Fibroblast of the aortic adventitia (primary cell): ENCODE data around the gene DPH6. TPM values are rescaled to one million over a fixed set of nuclear protein-coding genes. Genes with fewer than 3 reads are reported as not detected.

Experiments
- DNase-seq: peaks from one replicate; pipeline ENCODE4 v3.0.0-alpha.2; 2010; ENCODE audit warnings: low read depth
- H3K4me3 ChIP-seq: 2 replicates; pipeline ENCODE4 v1.5.1; 2011; ENCODE audit warnings: low read depth, mild to moderate bottlenecking, control low read depth, low read length, moderate library complexity
- total RNA-seq: library from RNA; depleted of rRNA; stranded (reverse); fragments of >200 nt; gene quantifications from 2 replicates; pipeline ENCODE4 v1.2.3, GENCODE V29; 2012; ENCODE audit warnings: low replicate concordance
- TF ChIP-seq, protein P1 (sequence below): IDR thresholded peaks from 2 replicates; pipeline ENCODE4 v1.5.1; 2011; ENCODE audit warnings: mild to moderate bottlenecking, low read length, control low read depth, inconsistent platforms; ENCODE audit not compliant: insufficient read depth

The DPH6 gene
- total RNA-seq, 1 donor, result 23.3 TPM

DNA sequence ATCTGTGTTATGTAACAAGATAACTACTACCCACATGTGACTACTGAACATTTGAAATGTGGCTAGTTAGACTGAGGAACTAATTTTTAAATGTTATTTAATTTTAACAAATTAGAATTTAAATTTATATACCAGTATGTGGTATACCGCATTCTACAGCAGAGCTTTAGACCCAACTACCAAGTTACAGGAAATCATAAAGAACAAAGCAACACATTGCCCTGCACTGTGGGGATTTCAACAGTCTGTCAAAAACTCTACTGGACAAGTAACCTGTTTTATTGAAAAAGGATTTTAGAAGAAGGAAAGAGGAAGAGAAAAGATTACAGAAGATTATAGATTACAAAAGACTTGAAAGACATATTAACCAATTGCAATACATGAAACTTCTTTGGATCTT is 64.9 kb downstream of the DPH6 start:
- DNase-seq, result no peak
- TF ChIP-seq, protein P1, sequence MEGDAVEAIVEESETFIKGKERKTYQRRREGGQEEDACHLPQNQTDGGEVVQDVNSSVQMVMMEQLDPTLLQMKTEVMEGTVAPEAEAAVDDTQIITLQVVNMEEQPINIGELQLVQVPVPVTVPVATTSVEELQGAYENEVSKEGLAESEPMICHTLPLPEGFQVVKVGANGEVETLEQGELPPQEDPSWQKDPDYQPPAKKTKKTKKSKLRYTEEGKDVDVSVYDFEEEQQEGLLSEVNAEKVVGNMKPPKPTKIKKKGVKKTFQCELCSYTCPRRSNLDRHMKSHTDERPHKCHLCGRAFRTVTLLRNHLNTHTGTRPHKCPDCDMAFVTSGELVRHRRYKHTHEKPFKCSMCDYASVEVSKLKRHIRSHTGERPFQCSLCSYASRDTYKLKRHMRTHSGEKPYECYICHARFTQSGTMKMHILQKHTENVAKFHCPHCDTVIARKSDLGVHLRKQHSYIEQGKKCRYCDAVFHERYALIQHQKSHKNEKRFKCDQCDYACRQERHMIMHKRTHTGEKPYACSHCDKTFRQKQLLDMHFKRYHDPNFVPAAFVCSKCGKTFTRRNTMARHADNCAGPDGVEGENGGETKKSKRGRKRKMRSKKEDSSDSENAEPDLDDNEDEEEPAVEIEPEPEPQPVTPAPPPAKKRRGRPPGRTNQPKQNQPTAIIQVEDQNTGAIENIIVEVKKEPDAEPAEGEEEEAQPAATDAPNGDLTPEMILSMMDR, result no peak

DNA sequence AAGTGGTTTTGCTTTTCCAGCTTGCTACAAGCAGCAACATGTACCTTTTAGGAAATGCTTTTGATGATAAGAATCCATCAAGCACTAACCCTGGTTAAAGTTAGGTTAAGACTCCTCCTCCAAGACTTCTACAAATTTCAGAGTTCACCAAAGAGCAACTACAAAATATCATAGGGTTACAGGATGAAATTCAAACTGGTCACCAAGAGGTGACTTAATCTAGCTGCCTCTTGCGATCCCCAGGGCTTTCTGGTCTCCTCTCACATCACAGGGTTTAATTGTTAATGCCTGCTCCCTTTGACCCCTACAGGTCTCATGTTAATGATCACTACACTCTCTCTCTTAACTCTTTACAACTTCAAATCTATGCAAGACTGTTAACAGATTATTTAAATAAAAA is 66.5 kb downstream of the DPH6 start:
- DNase-seq, result no peak

More for the DNA sequence above, 64.9 kb downstream of the DPH6 start:
- no peak overlapping the region for H3K4me3 ChIP-seq

DNA sequence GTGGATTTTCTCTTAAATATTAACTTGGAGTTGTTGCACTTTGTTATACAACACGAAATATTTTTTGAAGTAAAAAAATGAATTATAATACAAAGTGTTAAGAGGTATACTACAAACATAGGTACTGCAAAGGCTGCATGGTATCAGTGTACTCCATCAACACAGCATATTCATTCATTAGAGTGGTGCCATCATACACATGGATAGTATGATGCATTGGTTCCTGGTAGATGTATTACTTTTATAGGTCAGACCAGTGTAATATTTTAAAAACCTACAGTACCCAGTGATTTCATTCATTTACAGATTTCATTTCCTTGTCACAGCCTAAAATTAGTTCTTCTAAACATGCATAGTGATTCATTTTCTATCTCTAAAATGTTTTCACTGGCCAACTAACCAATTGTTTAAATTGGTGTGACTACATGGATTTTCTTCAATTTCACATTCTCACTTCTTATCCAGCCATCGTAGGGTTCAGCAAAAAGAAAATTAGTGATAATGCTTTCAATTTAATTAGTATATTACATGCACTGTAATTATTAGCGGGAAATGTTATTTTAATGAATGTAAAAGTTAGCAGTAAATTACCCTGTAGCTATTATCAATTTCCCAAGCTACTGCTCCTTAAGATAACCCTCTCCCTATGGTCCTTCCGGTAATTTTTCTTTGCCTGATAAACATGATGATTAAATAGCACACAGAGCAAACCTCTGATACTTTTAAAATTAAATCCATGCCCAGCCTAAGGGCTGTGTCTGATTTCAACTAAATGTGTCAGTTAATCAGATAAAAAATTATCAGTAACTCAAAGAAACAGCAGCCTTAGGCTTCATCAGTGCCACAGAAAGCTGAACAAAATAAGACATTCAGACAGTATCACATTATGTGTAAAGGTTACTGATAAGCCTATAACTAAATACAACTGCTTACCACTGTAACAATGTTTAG is 68.4 kb downstream of the DPH6 start:
- H3K4me3 ChIP-seq, result no peak overlapping the region
- TF ChIP-seq, protein P1, result no peak
- peak; percentile 13 for DNase-seq

More for the DNA sequence above, 66.5 kb downstream of the DPH6 start:
- no peak overlapping the region for H3K4me3 ChIP-seq
- TF ChIP-seq, protein P1, result no peak

DNA sequence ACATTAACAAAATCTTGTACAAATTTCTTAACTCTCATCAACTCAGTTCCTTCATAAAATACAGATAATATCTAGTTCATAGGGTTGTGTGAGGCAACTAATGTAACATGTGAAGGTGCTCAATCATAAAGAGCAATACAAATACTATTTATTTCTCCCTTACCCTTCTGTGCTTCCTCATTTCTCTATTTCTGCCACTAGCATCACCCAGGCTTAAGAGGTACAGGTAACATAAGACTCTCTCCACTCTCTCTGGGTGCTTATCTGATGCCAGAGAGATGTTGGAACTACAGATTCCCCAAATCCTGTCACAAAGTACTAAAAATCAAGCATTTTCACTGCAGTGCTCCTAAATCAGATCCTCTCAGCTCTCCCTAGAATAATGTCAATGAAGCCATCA is 74.9 kb downstream of the DPH6 start:
- no peak overlapping the region for H3K4me3 ChIP-seq
- TF ChIP-seq, protein P1, result no peak
- DNase-seq, result no peak

DNA sequence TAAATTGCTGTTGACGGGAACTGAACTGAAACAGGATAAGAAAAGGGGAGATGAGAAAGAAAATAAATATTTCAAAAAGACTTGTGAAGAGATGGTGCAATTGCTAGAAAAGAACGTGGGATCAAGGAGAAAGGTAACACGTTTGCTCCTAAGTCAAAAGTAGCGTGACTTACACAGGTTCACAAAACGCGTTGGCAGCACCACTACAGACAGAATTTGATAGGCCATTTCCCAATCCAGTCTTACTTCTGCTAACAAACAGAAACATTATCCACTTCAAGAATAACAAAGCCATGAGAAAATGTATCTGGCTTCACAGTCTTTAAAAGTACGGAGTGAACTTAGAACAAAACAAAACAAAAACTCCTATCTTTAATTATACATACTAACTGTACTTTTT is 75.5 kb downstream of the DPH6 start:
- no peak for DNase-seq
- TF ChIP-seq, protein P1, result no peak
- H3K4me3 ChIP-seq, result no peak overlapping the region

DNA sequence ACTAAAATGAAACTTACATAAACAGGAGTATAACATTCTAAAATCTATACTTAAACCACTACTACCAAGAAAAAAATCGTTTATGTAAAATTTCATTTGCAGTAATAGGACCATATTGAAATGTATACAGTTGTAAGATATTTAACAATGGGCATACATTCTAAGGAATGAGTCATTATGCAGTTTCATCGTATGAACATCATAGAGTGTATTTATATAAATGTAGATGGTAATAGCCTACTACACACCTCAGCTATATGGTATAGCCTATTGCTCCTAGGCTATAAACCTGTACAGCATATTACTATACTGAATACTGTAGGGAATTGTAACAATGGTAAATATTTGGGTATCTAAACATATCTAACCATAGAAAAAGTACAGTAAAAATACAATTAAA is 79.5 kb downstream of the DPH6 start:
- H3K4me3 ChIP-seq, result no peak overlapping the region
- DNase-seq, result no peak

More for the DNA sequence above, 79.5 kb downstream of the DPH6 start:
- TF ChIP-seq, protein P1, result no peak
